Cardiac muscle cell (in vitro differentiated cells and primary cell): ENCODE data around the gene MAPK10. TPM values are rescaled to one million over a fixed set of nuclear protein-coding genes. Genes with fewer than 3 reads are reported as not detected.
A peak's percentile ranks its signal among the peaks of the same experiment; 100 is the strongest.

Experiments
- DNase-seq, 2 donors: peaks; one replicate each; pipeline versions ENCODE4 v3.0.0 to v3.0.0-alpha.2; 2010 to 2017; ENCODE audit warnings: low read depth in 1 of 2, low spot score in 1 of 2
- H3K27ac ChIP-seq: fragments of 200-600 bp; sonication (generic); 2 replicates; pipeline ENCODE4 v1.5.1; 2016
- H3K27me3 ChIP-seq: fragments of 200-600 bp; sonication (generic); 2 replicates; pipeline ENCODE4 v1.6.0; 2016; ENCODE audit warnings: control low read depth
- H3K36me3 ChIP-seq: fragments of 200-600 bp; sonication (generic); 2 replicates; pipeline ENCODE4 v1.5.1; 2016; ENCODE audit warnings: control low read depth
- H3K4me1 ChIP-seq: fragments of 200-600 bp; sonication (generic); 2 replicates; pipeline ENCODE4 v1.8.1; 2017; ENCODE audit warnings: low read depth, mild to moderate bottlenecking, mixed run types
- H3K4me3 ChIP-seq: fragments of 200-600 bp; sonication (generic); 2 replicates; pipeline ENCODE4 v1.5.1; 2016; ENCODE audit warnings: mild to moderate bottlenecking
- H3K9me3 ChIP-seq: fragments of 200-600 bp; sonication (generic); 2 replicates; pipeline ENCODE4 v1.5.1; 2017; ENCODE audit warnings: low read depth, mild to moderate bottlenecking, control low read depth
- polyA plus RNA-seq: library from polyadenylated mRNA; unstranded; fragments of >200 nt; fragmentation: Nextera tagmentation; extraction: Ambion mirVana; gene quantifications from 2 replicates; pipeline ENCODE4 v1.2.1, GENCODE V29; 2016
- total RNA-seq: library from RNA; depleted of rRNA; stranded (reverse); fragments of >200 nt; gene quantifications from 2 replicates; pipeline ENCODE4 v1.2.3, GENCODE V29; 2016
- TF ChIP-seq, protein P1 (sequence below): IDR thresholded peaks from 2 replicates; pipeline ENCODE4 v1.5.1; 2012; ENCODE audit warnings: low read depth, mild to moderate bottlenecking, low read length

Gene MAPK10
- total and polyA plus RNA-seq, 2 experiments from 2014 or later, result 13.9 to 22.8 TPM

DNA sequence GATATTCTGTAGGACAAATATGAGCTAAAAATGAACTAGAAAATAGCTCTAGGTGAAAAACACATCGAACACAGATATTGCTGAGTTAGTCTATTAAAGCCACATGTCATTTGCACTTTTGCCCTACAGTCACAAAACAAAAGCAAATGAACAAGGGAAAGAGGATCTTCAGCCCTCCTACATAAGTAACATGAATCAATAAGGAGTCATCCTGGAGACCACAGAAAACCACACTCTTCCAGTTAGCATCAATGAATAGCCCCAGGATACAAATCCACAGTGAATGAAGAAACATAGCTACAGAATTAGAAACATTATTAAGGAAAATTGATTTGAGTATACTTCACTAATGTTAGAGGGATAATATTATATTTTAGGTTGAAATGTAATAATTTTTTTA lies 311.4 kb downstream of the MAPK10 start:
- DNase-seq, result no peak
- TF ChIP-seq, protein P1, sequence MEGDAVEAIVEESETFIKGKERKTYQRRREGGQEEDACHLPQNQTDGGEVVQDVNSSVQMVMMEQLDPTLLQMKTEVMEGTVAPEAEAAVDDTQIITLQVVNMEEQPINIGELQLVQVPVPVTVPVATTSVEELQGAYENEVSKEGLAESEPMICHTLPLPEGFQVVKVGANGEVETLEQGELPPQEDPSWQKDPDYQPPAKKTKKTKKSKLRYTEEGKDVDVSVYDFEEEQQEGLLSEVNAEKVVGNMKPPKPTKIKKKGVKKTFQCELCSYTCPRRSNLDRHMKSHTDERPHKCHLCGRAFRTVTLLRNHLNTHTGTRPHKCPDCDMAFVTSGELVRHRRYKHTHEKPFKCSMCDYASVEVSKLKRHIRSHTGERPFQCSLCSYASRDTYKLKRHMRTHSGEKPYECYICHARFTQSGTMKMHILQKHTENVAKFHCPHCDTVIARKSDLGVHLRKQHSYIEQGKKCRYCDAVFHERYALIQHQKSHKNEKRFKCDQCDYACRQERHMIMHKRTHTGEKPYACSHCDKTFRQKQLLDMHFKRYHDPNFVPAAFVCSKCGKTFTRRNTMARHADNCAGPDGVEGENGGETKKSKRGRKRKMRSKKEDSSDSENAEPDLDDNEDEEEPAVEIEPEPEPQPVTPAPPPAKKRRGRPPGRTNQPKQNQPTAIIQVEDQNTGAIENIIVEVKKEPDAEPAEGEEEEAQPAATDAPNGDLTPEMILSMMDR, result no peak

DNA sequence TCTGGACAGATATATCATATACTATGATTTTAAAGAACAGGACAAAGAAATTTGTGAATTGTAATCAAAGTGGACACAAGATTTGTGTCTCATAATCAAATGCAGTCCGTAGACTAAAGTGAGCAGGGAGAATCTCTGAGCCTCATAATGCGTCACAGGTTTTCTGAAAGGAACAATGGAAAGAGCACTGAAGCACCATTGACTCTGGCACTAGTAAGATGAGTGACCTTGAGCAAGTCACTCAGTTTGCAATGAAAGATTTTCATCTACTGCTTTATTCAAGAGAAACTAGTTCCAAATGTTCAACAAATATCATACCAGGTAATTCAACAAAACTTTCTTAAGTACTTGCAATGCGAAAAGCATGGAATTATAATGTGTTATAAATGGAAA lies 315.3 kb downstream of the MAPK10 start:
- Histone ChIP-seq H3K27ac (no peak overlapping the region), H3K36me3 (no peaks in the 10 kb centered on the region), H3K4me1 (peaks cover 6% of the 10 kb centered on the region), H3K9me3 (no peaks in the 10 kb centered on the region), H3K4me3 (no peak overlapping the region), H3K27me3 (no peaks in the 10 kb centered on the region)
- TF ChIP-seq, protein P1, result no peak
- DNase-seq, result no peak

More for the DNA sequence above, 311.4 kb downstream of the MAPK10 start:
- H3K4me3 ChIP-seq, result no peak overlapping the region
- no peaks in the 10 kb centered on the region for H3K36me3 ChIP-seq
- H3K27ac ChIP-seq, result no peak overlapping the region
- H3K4me1 ChIP-seq, result peaks cover 6% of the 10 kb centered on the region
- no peaks in the 10 kb centered on the region for H3K9me3 ChIP-seq
- no peaks in the 10 kb centered on the region for H3K27me3 ChIP-seq

DNA sequence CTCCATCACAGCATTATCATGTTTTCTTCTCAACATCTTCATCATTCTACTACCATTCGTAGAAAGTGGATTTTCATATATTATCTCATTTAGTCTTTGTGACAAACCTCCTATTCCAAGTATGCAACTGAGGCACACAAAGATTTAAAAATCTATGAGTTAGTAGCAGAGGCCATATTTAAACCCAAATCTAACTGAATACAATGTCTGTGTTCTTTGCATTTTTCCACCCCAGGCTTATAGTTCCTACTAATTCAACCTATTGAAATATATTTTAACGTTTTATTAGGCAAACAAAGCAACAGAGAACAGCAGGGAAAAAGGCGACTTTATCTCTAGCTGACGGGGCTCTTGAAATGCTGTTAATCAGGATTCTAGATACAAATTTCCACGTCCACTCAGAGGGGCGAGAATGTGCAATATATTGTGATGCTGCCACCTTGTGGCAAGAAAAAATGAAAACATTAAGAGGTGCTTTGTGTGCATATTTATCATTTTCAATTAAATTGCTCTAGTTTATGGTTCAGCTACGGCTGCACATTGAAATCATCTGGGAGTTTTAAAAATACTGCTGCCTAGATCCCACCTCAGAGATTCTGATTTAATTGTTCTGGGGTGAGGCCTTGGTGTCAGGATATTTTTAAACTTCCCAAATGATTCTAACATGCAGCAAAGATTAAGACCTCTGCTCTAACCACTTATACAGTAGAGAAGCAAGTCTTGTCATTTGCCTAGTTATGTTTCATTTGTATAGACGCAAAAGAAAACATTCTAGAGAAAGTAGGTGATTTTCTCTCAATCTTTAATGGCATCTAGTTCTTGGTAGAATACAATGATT lies 315.9 kb downstream of the MAPK10 start:
- Histone ChIP-seq H3K27ac (no peak overlapping the region), H3K9me3 (no peaks in the 10 kb centered on the region), H3K4me1 (peaks cover 6% of the 10 kb centered on the region), H3K27me3 (no peaks in the 10 kb centered on the region), H3K36me3 (no peaks in the 10 kb centered on the region), H3K4me3 (no peak overlapping the region)
- peak; percentile 67 to 79 for DNase-seq
- TF ChIP-seq, protein P1, result peak; percentile 51

DNA sequence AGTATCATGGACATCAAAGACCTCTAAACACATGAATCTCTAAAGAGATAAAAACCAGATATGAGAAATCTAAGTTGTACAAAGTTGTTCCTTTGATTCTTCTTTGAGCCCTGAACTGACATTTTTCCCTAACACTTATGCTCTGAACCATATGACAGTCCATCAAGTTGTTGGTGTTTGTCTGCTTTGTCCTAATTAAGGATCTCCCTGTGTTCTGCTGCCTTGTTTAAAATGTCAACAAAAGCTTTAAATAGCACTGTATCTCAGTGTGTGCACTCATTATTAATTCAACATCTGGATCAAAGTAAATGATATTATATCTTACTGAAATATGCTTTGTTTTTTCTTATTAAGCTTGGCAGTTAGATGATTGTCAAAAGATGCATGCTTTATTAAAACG lies 321.8 kb downstream of the MAPK10 start:
- H3K9me3 ChIP-seq, result no peaks in the 10 kb centered on the region
- no peaks in the 10 kb centered on the region for H3K36me3 ChIP-seq
- no peaks in the 10 kb centered on the region for H3K27me3 ChIP-seq
- H3K4me3 ChIP-seq, result no peak overlapping the region
- H3K27ac ChIP-seq, result peak overlapping the region; percentile 1
- H3K4me1 ChIP-seq, result peaks cover 29% of the 10 kb centered on the region
- no peak for DNase-seq
- TF ChIP-seq, protein P1, result no peak

DNA sequence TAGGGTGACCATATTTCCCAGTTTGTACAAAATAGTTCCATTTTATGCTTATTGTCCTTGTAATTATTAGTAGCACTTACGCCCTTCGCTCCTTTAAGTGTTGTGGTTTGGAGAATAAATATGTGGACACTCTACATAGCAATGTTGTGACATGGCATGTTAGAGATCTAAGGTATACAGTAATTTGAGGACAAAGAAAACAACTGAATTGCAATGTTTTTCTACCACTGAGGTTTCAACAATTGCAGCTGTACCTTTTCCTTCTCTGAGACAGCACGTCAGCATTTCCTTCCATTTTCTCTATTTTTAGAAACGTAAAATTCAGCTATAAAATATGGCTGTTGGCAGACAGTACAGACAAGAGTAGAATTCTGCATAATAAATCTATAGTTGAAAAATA lies 323.1 kb downstream of the MAPK10 start:
- H3K4me3 ChIP-seq, result no peak overlapping the region
- peak in 1 of 2 donors; percentile 42 for DNase-seq
- no peak overlapping the region for H3K27ac ChIP-seq

More for the DNA sequence above, 323.1 kb downstream of the MAPK10 start:
- TF ChIP-seq, protein P1, result no peak
- Histone ChIP-seq H3K36me3 (no peaks in the 10 kb centered on the region), H3K4me1 (peaks cover 38% of the 10 kb centered on the region), H3K27me3 (no peaks in the 10 kb centered on the region), H3K9me3 (no peaks in the 10 kb centered on the region)
